Omental fat pad (tissue), 4 donors: ENCODE data around the gene MACROD2. TPM values are rescaled to one million over a fixed set of nuclear protein-coding genes. Genes with fewer than 3 reads are reported as not detected.

Experiments
- ATAC-seq: fragments of 150-250 bp; one replicate; pipeline ENCODE4 v1.9.1; 2016; ENCODE audit warnings: mild to moderate bottlenecking, moderate library complexity; ENCODE audit not compliant: low FRiP score
- DNase-seq: peaks from one replicate; pipeline ENCODE4 v3.0.0-alpha.2; 2019; ENCODE audit warnings: low spot score
- total RNA-seq, 4 donors: library from RNA; depleted of rRNA; stranded (reverse); fragments of >200 nt; gene quantifications; one replicate each; pipeline ENCODE4 v1.1.0, GENCODE V29; 2016
- TF ChIP-seq, protein P1 (sequence below), 3 donors: fragments of 450-650 bp; IDR thresholded peaks; one replicate each; pipeline ENCODE4 v1.5.1; 2016 to 2017; ENCODE audit warnings: antibody characterized with exemption in 3 of 3, mild to moderate bottlenecking in 3 of 3, moderate library complexity in 2 of 3

Gene MACROD2
- total RNA-seq, 4 donors from 2014 or later, result 6.8 to 54.1 (median 7.4) TPM

DNA sequence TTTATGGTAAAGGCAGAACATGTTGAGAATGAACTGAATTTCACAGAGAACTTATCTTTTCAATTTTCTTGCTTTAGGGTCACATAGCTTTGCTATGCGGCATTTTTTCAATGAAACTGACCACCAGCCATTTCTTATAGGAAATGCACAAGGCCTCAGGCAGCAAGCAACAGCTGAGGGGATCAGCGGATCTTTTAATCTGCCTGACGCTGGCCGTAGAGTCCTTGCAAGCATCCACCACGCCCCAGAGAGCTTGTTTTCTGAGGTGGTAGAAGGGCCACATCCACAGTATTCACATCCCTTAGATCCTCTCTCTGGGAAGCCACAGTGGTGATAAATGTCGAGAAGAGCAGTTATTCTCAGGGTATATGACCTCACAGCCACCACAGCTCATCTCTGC is 307.8 kb downstream of the MACROD2 start:
- DNase-seq (no peak), ATAC-seq (no peak)
- TF ChIP-seq, protein P1, sequence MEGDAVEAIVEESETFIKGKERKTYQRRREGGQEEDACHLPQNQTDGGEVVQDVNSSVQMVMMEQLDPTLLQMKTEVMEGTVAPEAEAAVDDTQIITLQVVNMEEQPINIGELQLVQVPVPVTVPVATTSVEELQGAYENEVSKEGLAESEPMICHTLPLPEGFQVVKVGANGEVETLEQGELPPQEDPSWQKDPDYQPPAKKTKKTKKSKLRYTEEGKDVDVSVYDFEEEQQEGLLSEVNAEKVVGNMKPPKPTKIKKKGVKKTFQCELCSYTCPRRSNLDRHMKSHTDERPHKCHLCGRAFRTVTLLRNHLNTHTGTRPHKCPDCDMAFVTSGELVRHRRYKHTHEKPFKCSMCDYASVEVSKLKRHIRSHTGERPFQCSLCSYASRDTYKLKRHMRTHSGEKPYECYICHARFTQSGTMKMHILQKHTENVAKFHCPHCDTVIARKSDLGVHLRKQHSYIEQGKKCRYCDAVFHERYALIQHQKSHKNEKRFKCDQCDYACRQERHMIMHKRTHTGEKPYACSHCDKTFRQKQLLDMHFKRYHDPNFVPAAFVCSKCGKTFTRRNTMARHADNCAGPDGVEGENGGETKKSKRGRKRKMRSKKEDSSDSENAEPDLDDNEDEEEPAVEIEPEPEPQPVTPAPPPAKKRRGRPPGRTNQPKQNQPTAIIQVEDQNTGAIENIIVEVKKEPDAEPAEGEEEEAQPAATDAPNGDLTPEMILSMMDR (IDR thresholded peaks at IDR 0.05), result no peak

DNA sequence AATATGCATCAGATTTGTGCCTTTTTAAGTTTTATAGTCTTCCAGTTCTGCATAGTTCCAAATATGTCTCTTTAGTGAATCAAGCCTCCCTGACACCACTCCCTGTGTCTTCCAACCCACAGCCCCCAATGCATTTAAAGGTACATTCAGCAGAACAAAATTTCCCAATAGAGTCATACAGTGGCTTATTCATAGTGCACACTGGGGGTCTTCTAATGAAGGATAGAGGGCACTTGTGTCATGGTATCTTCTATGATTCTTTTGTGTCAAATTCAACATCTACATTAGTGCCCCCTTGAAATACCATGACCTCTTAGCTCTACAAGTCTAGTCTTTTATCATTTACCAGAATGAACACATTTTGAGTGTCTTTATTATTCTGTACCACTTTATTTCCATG is 308.3 kb downstream of the MACROD2 start:
- no peak for DNase-seq
- no peak for ATAC-seq
- TF ChIP-seq, protein P1 (IDR thresholded peaks at IDR 0.05), result no peak

DNA sequence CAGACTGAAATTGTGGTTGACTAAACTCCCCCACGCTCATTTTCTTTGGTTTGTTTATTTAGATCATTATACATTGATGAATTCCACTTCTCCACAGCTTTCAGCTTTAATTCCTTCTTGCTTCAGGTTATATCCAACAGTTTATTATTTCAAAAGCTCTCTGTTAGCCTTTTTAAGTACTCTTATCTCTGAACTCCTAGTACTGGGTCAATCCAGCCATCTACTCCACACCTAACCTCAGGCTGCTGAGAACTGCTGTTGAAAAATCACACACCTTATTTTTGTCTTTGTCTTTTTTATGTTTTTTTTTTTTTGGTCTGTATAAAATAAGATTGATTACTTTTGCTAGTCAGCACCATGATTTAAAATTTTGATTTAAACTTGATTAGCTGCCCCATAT is 309.2 kb downstream of the MACROD2 start:
- ATAC-seq (no peak), DNase-seq (no peak)
- TF ChIP-seq, protein P1 (IDR thresholded peaks at IDR 0.05), result no peak

DNA sequence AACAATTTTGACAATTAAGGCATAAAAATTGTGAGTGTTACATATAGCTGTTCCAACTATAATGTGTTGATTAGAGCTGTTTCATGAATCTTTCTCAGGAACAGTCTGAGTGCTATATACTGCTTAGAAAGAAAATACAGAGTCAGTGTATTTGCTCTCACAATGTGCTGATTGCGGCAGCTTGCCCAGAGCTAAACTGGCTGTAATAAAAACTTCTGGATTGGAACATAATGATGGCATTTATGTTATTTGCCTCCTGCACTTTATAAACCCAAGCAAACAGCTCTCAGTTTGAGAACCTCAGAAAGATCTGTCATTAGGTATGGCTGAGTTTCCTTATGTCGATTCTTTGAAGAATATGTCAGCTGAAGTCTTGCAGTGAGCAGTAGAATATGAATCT is 312.6 kb downstream of the MACROD2 start:
- no peak for ATAC-seq
- TF ChIP-seq, protein P1 (IDR thresholded peaks at IDR 0.05), result no peak

DNA sequence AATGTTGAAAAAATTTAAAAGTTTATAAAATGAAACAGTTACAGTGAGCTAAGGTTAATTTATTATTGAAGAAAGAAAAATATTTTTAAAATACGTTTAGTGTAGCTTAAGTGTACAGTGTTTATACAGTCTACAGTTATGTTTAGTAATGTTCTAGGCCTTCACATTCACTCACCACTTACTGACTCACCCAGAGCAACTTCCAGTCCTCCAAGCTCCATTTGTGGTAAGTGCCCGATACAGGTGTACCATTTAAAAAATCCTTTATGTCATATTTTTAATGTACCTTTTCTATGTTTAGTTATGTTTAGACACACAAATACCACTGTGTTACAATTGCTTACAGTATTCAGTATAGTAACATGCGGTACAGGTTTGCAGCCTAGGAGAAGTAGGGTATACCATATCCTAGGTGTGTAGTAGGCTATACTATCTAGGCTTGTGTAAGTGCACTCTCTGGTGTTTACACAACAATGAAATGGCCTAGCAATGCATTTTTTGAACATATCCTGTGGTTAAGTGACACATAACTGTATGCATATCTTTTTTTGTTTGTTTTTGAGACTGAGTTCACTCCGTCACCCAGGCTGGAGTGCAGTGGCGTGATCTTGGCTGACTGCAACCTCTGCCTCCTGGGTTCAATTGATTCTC is 315.8 kb downstream of the MACROD2 start:
- TF ChIP-seq, protein P1 (IDR thresholded peaks at IDR 0.05), result no peak
- no peak for DNase-seq
- ATAC-seq, result no peak

More for the DNA sequence above, 312.6 kb downstream of the MACROD2 start:
- no peak for DNase-seq

DNA sequence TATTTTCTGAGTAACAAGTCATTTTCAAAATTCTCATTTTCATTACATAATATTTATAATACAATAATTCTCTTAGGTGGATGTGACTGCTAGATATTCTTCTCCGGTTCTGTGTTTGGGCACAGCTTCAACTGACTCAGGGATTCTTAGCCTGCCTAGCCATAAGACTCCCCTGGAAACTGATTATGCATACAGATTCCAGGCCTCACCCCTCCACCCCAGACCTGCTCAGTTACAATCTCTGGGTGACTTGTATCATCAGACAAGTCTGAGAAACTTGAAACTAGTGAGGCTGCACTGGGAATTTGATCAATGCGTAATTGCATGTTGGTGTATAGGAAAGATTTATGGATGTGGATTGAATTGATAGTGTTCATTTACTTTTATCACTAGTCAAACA is 316.7 kb downstream of the MACROD2 start:
- TF ChIP-seq, protein P1 (IDR thresholded peaks at IDR 0.05), result no peak
- DNase-seq (no peak), ATAC-seq (no peak)

DNA sequence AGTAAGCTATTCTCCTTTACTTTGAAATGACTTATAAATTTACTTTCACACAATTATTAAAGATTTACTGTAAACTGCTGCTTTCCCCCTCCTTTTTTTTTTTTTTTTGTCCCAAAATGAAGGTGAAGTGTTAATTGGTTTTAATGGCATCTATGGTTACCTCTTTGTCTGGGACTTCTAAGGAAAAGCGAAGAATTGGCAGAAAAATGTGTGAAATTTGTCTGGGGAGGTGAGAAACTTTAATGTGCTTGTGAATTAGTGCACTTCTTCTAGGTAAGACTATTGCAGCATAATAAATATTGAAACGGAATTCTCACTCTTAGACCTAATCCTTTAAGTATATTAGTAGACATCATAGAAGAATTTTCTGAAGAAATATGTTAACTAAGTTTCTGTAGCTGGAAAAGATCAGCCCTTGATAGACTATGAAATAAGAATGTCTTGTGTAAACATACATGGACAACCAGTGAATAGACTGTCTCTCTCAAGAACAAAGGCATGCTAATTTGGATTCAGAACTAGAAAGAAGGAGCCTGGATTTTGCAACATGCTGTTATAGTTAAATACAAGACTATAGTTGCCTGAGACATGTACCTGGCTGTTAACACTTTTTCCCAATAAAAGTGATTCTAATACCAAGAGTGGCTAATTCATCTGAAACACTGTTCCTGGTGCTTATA is 318.2 kb downstream of the MACROD2 start:
- DNase-seq, result no peak
- ATAC-seq, result no peak
- TF ChIP-seq, protein P1 (IDR thresholded peaks at IDR 0.05), result no peak
